Left ventricle myocardium superior (tissue), 1 donor: ENCODE measurements around the gene MROH7. TPM values are rescaled to one million over a fixed set of nuclear protein-coding genes. Genes with fewer than 3 reads are reported as not detected.

Experiments
- ATAC-seq: fragments of 200-7000 bp; cut with Tn5 transposase; one replicate; pipeline ENCODE4 v1.9.1; 2020; ENCODE audit warnings: mild to moderate bottlenecking, moderate library complexity
- DNase-seq: peaks from one replicate; pipeline ENCODE4 v3.0.0-alpha.2; 2020
- intact Hi-C: fragments of 100-400 bp; cut with micrococcal nuclease; formaldehyde crosslinking; loops from one replicate; pipeline ENCODE4 v1.11.0; 2022
- total RNA-seq: library from RNA; stranded (reverse); fragmentation: NEBNext Ultra II Directional; extraction: Animal tissue kit (Norgen Biotek cat#: 25700); gene quantifications from one replicate; pipeline ENCODE4 v1.2.1, GENCODE V29; 2021
- donor health status: DM: no; HTN: yes; CAD: no; lungs with severe emphysema.

Gene MROH7
- total RNA-seq, 1 donor from 2014 or later: 7.0 TPM

DNA sequence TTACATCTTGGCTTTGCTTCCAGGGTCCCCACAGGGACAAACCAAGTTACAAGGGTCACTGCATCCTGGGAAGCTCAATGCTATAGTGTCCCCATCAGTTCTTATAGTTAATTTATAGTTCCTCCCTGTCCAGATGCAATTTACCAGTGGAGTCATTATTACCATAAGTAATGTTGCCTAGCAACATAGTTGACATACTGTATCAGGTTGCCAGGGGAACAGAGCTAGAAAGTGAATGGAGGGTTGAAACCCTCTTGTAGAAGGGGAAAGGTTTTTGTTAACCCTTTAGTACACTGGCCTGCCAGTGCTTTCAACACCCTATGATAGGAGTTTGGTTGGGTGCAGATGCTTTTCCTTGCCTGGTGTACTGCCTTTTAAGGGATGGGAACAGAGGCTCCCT lies 39.8 kb downstream of the MROH7 start:
- no peak for ATAC-seq
- no peak for DNase-seq
- intact Hi-C loops: no loop called here

DNA sequence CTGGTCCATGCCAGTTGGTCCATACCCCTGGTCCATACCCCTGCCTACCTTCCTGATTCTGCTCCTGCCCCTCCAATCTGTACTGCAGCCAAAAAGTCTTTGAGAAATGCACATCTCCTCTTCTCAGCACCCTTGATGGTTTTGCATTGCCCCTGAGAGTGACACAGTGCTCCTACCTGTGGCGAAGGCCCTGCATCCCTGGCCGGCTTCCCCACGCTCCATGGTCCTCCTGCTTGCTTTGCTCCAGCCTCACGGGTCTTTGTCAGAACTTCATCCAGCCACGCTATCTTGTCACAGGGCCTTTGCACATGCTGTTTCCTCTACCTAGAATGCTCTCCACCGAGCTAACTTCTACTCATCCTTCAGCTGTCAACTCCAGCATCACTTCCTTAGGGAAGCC lies 41.9 kb downstream of the MROH7 start:
- ATAC-seq (no peak), DNase-seq (no peak)
- intact Hi-C loops: no loop called here

DNA sequence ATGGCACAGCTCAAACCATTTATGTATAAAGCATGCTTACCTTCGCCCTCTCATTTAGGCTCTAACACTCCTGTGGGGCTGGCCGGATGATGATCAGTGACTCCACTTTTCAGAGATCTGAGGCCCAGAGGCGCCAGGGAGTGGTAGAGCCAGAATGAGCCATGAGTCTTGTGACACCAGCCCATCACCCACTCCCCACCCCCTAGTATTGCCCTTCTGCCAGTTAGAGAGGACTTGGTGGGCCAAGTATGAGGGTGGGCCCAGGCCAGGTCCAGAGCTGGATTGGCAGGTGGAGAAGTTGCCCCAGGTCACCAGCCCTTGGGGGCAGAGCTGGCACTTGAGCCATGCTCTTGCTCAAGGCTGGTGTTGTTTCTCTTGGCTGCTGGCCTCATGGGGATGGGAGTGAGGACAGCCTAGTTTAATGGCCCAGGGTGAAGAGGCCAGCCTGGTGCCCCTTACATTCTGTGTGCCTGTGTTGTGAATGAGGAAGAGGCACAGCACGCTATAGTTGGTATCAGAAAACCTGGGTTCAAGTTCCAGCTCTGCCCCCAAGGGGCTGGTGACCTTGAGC lies 43.8 kb downstream of the MROH7 start:
- DNase-seq: no peak
- no peak for ATAC-seq
- intact Hi-C loops: no loop called here

DNA sequence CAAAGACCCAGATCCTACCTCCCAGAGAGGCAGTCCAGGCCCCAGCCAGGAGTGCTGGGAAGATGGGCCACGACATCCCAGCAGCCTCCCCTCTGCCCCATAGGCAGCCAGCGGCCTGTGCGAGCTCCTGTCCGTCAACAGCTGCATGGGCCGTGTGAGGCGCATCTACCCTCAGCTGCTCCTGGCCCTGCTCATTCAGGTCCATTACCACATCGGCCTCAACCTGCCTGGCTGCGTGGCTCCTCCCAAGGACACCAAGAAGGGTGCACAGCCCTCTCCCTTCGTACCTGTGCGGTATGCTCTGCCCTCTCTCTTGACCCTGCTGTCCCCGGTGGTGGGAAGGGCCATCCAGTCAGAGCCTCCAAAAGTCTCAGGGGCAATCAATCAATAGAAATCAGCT lies 44.6 kb downstream of the MROH7 start:
- intact Hi-C loops: no loop called here
- ATAC-seq (no peak), DNase-seq (no peak)

DNA sequence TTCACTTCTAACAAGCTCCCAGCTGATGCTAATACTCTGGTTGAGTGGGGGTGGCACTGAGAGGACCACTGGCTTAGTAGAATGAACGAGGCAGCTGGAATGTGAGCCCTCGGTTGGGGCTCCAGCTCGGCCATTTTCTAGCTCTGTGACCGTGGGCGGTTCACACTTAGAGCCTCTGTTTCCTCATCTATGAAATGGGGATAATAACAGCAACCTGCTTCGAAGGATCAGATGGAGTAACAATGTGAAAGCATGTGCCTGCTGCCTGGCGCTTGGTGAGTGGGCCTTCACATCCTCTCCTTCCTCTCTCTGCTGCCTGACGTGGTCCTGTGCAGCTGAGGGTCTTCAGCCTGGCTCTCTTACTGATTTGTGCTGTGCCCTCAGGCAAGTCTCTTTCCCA lies 53.2 kb downstream of the MROH7 start:
- no peak for DNase-seq
- ATAC-seq: no peak
- intact Hi-C loops: no loop called here

DNA sequence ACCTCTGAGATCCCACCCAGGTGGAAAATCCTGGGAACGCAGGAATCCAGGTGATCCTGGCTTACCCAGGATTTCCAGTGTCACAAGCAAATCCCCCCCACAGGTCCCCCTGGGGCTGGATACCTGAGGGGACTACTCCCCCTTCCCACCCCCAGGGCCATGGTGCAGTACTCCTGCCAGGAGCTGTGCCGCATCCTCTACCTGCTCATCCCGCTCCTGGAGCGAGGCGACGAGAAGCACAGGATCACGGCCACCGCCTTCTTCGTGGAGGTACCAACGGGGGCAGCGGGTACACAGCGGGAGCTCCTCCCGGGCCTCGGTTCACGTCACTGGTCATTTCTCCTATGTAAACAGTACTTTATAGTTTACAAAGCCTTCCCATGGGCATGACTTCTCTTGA lies 53.6 kb downstream of the MROH7 start:
- ATAC-seq (no peak), DNase-seq (no peak)
- intact Hi-C loops: no loop called here

DNA sequence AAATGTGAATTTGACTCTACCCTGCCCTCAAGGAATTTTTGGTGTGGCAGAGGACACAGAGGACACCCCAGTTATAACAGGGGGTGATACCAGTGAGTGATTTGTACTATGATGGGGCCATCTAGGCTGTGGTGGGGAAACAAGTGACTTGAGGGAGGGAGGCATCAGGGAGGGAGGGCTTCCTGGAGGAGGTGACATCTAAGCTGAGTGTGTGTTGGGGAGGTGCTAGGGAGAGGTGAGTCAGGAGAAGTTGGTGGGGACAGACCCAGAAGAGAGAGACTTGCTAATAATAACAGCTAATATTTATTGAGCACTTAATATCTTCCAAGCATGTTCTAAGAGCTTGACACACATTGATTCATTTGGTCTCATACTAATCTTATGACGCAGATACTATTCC lies 54.2 kb downstream of the MROH7 start:
- DNase-seq (no peak), ATAC-seq (no peak)
- intact Hi-C loops: no loop called here

DNA sequence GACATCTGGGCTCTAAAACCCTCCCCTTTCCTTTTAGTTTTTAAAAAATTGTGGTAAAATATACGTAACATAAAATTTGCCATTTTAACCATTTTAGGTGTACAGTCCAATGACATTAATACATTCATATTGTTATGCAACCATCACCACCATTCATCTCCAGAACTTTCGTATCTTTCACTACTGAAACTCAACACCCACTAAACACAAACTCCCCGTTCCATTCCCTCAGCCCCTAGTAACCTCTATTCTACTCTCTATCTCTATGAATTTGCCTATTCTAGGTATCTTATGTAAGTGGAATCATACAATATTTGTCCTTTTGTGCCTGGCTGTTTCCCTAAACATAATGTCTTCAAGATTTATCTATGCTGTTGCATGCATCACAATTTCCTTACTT lies 54.7 kb downstream of the MROH7 start:
- no peak for ATAC-seq
- no peak for DNase-seq
- intact Hi-C loops: no loop called here

DNA sequence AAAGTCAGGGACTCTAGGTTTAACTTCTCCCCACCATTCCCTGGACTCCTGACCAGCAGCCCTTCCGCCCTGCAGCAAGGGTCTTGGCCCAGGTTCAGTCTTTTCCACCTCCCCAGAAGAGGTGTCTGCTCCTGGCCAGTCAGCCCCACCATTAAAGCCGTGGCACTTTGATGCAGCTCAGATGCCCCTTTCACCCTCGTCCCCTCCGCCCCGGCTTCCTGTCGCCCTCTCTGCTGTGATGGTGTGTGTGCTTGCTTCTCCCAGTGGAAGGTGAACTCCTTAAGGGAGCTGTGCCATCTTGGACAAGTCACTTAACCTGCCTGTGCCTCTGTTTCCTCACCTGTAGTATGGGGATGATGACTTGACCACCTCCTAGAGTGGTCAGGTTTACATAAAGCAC lies 56.3 kb downstream of the MROH7 start:
- ATAC-seq (no peak), DNase-seq (no peak)
- intact Hi-C loops: no loop called here

DNA sequence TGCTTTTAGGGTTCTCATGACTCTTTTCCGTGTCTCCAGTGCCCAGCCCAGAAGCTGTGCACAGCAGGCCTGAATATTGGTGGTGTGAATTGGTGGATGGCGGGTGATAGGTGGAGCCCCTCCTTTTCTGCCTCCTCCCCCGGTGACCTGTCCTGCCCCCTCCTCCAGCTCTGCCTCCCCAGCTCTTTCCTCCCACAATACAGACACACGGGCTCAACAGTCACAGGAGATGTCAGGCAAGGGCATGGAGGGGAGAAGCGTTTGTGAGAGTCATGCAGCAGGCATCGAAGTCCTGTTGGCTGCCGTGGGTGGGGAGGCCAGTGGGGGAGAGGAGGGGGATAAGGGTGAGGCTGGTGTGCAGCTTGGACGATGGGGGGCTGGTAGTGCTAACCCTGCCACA lies 56.8 kb downstream of the MROH7 start:
- ATAC-seq (no peak), DNase-seq (no peak)
- intact Hi-C loops: no loop called here

DNA sequence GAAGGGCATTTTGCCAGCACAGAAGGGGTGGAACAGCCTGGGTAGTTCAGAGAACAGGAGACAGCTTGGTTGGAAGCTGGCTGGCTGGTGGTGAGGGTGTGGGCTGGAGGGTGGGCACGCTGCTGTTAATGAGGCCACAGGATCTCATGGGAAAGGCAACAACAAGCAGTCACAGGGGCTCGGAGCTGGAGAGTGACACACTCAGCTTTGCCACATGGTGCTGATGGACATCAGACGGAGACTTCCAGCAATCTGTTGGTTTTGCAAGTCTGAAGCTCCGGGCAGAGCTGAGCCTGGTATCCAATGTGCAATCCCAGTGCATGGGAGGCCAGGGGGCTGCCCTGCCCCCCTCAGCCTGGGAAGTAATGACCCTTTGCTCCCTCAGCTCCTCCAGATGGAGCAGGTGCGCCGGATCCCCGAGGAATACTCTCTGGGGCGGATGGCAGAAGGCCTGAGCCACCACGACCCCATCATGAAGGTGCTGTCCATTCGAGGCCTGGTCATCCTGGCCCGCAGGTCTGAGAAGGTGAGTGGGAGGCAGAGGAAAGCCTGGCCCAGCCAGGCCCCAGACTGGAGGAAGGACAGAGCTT lies 58.4 kb downstream of the MROH7 start:
- DNase-seq: no peak
- ATAC-seq: no peak

DNA sequence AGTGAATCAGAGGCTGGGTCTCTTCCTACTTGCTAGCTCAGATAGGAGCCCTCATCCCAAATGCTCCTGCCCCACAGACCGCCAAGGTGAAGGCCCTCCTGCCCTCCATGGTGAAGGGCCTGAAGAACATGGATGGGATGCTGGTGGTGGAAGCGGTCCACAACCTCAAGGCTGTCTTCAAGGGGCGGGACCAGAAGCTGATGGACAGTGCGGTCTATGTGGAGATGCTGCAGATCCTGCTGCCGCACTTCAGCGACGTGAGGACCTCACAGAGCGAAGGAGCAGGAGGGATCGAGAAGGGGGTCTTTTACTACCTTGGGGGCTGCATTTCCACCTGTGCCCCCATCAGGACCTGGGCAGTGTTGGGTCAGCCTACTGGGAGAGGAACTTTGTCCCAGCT lies 59.5 kb downstream of the MROH7 start:
- ATAC-seq: no peak
- intact Hi-C loops: no loop called here
- no peak for DNase-seq

More for the DNA sequence above, 58.4 kb downstream of the MROH7 start:
- intact Hi-C loops: no loop called here

DNA sequence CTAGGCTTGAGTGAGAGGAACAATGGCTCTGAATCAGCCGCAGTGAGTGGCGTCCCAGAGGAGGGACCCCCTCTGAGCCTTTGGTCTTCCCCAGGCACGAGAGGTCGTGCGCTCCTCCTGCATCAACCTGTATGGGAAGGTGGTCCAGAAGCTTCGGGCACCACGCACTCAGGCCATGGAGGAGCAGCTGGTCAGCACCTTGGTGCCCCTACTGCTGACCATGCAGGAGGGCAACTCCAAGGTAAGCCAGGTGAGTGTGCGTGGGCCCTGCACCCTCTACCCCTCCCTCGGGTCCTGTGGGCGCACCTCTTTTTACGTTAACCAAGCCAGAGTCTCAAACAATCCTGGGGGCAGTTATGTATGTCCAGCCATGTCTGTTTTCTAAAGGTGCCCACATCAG lies 60.4 kb downstream of the MROH7 start:
- DNase-seq (no peak), ATAC-seq (no peak)
- intact Hi-C loops: no loop called here

DNA sequence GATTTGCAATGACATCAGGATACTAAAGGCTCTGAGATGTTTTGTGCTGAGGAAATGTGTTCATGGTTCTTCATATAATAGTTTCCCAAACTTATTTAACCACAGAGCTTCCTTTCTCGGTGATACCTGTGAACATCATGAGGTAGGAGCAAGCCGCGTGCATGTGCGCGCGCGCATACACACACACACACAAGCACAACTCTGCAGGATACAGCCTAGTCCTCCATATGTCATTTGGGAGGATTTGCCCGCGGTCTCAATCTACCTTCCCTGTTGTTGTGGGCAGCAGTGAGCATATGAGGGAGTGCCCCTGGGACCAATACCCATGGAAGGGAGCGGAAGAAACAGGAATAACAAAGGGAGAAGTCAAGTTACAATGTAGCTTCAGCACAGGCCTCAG lies 61.9 kb downstream of the MROH7 start:
- ATAC-seq: no peak
- intact Hi-C loops: no loop called here
- no peak for DNase-seq

DNA sequence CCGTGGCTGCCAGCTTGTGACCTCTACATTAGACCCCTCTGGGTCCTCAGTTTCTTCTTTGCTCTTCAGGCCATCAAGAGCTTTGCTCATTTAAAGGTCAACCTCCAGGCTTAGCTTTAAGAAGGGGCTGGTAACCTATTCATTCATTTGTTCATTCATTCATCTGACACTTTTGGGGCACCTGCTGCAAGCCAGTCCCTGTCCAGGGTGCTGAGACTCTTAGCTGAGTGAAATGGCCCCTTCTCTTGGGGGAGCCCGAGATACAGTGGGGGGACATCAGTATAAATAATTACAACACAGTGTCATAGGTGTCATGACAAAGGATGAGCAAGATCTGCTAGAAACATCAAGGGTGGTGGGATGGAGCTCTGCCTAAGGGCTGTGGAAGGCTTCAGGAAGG lies 63.6 kb downstream of the MROH7 start:
- DNase-seq (no peak), ATAC-seq (no peak)
- intact Hi-C loops: no loop called here

DNA sequence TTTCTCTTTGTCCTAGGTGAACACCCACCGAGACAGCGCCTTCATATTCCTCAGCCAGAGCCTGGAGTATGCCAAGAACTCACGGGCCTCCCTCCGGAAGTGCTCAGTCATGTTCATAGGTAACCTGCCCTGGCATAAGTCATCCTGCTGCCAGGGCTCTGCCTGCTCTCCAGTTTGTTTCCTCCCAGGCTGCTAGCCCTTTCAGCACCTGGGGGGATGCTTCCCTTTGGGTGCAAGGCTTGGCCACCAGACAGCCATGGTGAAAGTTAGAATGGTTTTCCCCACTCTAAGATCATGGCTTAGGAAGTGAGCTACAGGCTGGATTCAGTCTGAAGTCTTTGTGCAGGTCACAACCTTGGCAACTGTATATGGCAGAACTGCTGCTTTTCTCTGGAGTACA lies 64.8 kb downstream of the MROH7 start:
- DNase-seq (no peak), ATAC-seq (no peak)
- intact Hi-C loops: no loop called here

DNA sequence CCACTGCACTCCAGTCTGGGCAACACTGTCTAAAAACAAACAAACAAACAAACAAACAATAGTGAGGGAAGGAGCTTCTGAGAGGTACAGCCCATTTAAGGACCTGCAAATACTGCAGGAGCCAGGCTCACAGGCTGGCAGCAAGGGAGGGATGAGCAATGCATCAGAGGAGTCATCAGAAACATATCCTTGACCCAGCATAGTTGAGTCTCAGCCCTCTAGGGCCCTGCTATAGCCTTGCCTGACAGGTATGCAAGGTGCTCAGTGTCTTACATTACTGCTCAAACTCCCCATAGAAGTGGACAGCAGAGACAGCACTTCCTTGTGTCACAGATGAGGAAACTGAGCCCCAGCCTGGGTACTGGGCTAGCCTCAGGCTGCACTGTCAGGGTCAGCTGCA lies 66.8 kb downstream of the MROH7 start:
- intact Hi-C loops: no loop called here
- ATAC-seq (no peak), DNase-seq (no peak)

DNA sequence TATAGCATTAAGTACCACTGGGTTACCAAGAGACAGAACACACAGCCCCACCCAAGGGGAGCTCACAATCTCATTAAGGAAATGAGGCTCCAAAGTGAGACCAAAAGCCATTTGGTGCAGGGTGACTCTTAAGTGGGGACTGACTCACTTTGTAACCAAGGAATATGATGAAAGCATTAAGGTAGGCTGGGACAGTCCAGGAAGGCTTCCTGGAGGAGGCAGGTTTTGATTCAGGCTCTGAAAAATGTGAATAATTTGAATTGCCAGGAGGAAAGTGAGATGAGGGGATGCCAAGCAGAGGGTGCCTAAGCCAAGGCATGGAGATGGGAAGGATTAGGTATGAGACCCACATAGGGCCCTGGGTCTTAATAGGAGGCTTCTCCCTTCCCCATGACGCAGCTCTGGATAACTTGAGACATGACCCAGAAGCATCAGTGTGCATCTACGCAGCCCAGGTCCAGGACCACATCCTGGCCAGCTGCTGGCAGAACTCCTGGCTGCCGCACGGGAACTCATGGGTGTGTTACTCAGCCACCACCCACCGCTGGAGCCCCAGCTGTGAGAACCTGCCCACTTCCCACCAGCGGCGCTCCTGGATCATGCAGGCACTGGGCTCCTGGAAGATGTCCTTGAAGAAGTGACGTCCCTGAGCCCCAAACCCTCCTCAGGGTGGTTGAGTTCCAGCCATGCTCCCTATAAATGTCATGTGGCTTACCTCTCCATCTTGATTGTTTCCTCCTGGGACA lies 68.1 kb downstream of the MROH7 start:
- no peak for DNase-seq
- ATAC-seq: no peak
- intact Hi-C loops: no loop called here

DNA sequence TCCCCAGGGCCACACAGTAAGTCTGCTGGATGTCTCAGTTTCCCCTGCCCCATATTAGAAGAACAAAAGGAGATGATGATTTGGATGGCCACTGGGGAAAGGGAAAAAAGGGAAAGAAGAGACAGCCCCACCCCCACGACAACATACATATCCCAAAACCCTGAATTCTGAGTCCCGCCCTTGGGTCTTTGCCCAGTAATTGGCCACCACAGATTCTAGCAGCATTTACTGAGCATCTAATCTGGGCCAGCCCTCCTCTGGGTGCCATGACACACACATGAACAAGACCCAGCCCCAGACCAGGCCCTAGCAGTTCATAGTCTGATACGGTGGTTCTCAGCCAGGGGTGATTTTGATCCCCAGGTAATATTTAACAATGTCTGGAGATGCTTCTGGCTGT lies 68.8 kb downstream of the MROH7 start:
- DNase-seq: no peak
- intact Hi-C loops: no loop called here
- ATAC-seq: no peak

DNA sequence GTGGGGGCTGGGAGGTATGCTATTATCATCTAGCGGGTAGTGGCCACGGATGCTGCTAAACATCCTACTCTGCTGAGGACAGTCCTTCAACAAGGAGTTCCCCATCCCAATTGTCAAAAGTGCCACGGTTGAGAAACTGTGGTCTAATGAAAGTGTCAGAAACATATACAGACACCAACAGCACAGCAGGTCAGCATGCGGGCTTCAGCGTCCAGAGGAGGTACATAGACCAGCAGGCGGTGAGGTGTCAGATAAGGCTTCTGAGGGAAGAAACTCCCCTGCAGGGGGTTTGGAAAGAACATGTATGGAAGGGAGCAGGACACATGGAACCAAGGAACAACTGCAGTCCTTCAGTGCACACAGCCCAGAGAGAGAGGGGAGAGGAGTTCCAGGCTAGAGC lies 69.3 kb downstream of the MROH7 start:
- no peak for ATAC-seq
- no peak for DNase-seq
- intact Hi-C loops: no loop called here

DNA sequence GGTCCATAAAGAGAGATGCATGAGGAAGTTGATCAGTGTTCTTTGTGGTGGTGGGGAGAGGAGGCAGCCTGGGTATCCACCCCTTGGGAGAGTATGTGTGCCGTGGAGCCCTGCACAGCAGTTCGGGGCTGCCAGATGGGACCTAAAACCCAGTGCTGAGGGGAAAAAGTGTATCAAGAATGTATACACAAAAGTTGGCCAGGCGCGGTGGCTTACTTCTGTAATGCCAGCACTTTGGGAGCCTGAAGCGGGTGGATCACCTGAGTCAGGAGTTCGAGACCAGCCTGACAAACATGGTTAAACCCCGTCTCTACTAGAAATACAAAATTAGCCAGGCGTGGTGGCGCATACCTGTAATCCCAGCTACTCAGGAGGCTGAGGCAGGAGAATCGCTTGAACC lies 70.0 kb downstream of the MROH7 start:
- DNase-seq (no peak), ATAC-seq (no peak)
- intact Hi-C loops: no loop called here
